ENCODE results near the gene IGLL1. TPM values are rescaled to one million over a fixed set of nuclear protein-coding genes. Genes with fewer than 3 reads are reported as not detected.

The IGLL1 gene
- total and polyA plus RNA-seq, 4 donors: 17.4 TPM; not detected in 3

DNA sequence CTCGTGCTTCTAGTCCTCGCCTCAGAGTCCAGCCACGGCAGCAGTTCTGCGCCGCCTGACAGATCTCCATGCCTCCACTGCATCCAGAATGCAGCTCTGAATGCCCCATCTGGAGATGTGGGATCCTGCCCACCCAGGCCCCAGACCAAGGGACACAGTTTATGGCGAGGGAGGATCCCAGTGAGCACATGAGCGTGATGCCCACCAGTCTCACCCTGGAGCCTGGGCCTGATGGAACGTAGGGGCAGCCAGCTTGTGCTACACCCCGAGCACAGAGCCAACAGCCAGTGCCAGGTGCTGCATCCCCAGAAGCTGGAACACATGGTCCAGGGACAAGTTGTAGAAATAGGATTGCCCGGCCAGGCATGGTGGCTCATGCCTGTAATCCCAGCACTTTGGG is 10.4 kb downstream of the IGLL1 start:
- Histone ChIP-seq H3K4me3 (ENCODE audit: low read depth in 1 of 3, low read length in 3 of 3) (no peak overlapping the region), H3K9ac (ENCODE audit: low read depth in 1 of 2, low read length in 2 of 2) (no peak overlapping the region), H3K27ac (ENCODE audit: low read depth in 1 of 2, low read length in 2 of 2) (no peak overlapping the region), H3K4me1 (ENCODE audit: control insufficient read depth in 4 of 4, insufficient read depth in 4 of 4, low read length in 3 of 4) (peaks cover 2 to 9% (median 6%) of the 10 kb centered on the region in 4 donors), H3K27me3 (ENCODE audit: control insufficient read depth in 4 of 4, insufficient read depth in 4 of 4, low read length in 3 of 4) (no peaks in the 10 kb centered on the region), H3K36me3 (ENCODE audit: control insufficient read depth in 4 of 4, insufficient read depth in 3 of 4, low read depth in 1 of 4, low read length in 3 of 4) (no peaks in the 10 kb centered on the region), H3K9me3 (ENCODE audit: control insufficient read depth in 4 of 4, low read length in 3 of 4) (no peaks in the 10 kb centered on the region)
- WGBS: 95% methylated on average over 10 of the region's 10 CpGs
- TF ChIP-seq RAD21 (IDR thresholded peaks at IDR 0.05) (no peak), EGR1 (IDR thresholded peaks at IDR 0.05; ENCODE audit: low read depth in 2 of 2) (no peak), ZBTB33 (IDR thresholded peaks at IDR 0.05) (no peak), SP1 (IDR thresholded peaks at IDR 0.05) (no peak), FOXA1 (IDR thresholded peaks at IDR 0.05) (no peak), NR2F2 (IDR thresholded peaks at IDR 0.05) (no peak), ATF3 (IDR thresholded peaks at IDR 0.05) (no peak), HNF4A (conservative IDR thresholded peaks at IDR 0.05) (no peak), JUND (IDR thresholded peaks at IDR 0.05) (no peak), RXRA (IDR thresholded peaks at IDR 0.05) (no peak), FOXA2 (IDR thresholded peaks at IDR 0.05) (no peak), HNF4G (IDR thresholded peaks at IDR 0.05) (no peak), YY1 (IDR thresholded peaks at IDR 0.05) (no peak), GABPA (IDR thresholded peaks at IDR 0.05 in 1 of 2, conservative IDR thresholded peaks at IDR 0.05 in 1 of 2) (no peak), TAF1 (conservative IDR thresholded peaks at IDR 0.05) (no peak)
- TF ChIP-seq, protein P1, sequence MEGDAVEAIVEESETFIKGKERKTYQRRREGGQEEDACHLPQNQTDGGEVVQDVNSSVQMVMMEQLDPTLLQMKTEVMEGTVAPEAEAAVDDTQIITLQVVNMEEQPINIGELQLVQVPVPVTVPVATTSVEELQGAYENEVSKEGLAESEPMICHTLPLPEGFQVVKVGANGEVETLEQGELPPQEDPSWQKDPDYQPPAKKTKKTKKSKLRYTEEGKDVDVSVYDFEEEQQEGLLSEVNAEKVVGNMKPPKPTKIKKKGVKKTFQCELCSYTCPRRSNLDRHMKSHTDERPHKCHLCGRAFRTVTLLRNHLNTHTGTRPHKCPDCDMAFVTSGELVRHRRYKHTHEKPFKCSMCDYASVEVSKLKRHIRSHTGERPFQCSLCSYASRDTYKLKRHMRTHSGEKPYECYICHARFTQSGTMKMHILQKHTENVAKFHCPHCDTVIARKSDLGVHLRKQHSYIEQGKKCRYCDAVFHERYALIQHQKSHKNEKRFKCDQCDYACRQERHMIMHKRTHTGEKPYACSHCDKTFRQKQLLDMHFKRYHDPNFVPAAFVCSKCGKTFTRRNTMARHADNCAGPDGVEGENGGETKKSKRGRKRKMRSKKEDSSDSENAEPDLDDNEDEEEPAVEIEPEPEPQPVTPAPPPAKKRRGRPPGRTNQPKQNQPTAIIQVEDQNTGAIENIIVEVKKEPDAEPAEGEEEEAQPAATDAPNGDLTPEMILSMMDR (IDR thresholded peaks at IDR 0.05; ENCODE audit: low read depth, low read length, missing input control): no peak
- TF ChIP-seq, protein P2, sequence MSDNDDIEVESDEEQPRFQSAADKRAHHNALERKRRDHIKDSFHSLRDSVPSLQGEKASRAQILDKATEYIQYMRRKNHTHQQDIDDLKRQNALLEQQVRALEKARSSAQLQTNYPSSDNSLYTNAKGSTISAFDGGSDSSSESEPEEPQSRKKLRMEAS (IDR thresholded peaks at IDR 0.05): no peak
- no peak for DNase-seq (ENCODE audit: low spot score)

GRCh38 chr22:23569291-23569690 is 10.8 kb downstream of the IGLL1 start:
- H3K9ac ChIP-seq (ENCODE audit: low read depth in 1 of 2, low read length in 2 of 2): no peak overlapping the region
- no peak overlapping the region for H3K27ac ChIP-seq (ENCODE audit: low read depth in 1 of 2, low read length in 2 of 2)
- TF ChIP-seq JUND (IDR thresholded peaks at IDR 0.05) (no peak), ZBTB33 (IDR thresholded peaks at IDR 0.05) (no peak), ATF3 (IDR thresholded peaks at IDR 0.05) (no peak), GABPA (IDR thresholded peaks at IDR 0.05 in 1 of 2, conservative IDR thresholded peaks at IDR 0.05 in 1 of 2) (no peak), HNF4G (IDR thresholded peaks at IDR 0.05) (no peak), RXRA (IDR thresholded peaks at IDR 0.05) (no peak), NR2F2 (IDR thresholded peaks at IDR 0.05) (no peak), HNF4A (conservative IDR thresholded peaks at IDR 0.05) (no peak), SP1 (IDR thresholded peaks at IDR 0.05) (no peak), FOXA2 (IDR thresholded peaks at IDR 0.05) (no peak)
- TF ChIP-seq, protein P1 (IDR thresholded peaks at IDR 0.05; ENCODE audit: low read depth, low read length, missing input control): no peak
- TF ChIP-seq, protein P2 (IDR thresholded peaks at IDR 0.05): no peak
- TF ChIP-seq, protein P3, sequence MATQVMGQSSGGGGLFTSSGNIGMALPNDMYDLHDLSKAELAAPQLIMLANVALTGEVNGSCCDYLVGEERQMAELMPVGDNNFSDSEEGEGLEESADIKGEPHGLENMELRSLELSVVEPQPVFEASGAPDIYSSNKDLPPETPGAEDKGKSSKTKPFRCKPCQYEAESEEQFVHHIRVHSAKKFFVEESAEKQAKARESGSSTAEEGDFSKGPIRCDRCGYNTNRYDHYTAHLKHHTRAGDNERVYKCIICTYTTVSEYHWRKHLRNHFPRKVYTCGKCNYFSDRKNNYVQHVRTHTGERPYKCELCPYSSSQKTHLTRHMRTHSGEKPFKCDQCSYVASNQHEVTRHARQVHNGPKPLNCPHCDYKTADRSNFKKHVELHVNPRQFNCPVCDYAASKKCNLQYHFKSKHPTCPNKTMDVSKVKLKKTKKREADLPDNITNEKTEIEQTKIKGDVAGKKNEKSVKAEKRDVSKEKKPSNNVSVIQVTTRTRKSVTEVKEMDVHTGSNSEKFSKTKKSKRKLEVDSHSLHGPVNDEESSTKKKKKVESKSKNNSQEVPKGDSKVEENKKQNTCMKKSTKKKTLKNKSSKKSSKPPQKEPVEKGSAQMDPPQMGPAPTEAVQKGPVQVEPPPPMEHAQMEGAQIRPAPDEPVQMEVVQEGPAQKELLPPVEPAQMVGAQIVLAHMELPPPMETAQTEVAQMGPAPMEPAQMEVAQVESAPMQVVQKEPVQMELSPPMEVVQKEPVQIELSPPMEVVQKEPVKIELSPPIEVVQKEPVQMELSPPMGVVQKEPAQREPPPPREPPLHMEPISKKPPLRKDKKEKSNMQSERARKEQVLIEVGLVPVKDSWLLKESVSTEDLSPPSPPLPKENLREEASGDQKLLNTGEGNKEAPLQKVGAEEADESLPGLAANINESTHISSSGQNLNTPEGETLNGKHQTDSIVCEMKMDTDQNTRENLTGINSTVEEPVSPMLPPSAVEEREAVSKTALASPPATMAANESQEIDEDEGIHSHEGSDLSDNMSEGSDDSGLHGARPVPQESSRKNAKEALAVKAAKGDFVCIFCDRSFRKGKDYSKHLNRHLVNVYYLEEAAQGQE (IDR thresholded peaks at IDR 0.05): no peak
- peaks cover 2 to 9% (median 6%) of the 10 kb centered on the region in 4 donors for H3K4me1 ChIP-seq (ENCODE audit: control insufficient read depth in 4 of 4, insufficient read depth in 4 of 4, low read length in 3 of 4)
- no peak for DNase-seq (ENCODE audit: low spot score)
- H3K4me3 ChIP-seq (ENCODE audit: low read depth in 1 of 3, low read length in 3 of 3): no peak overlapping the region
- H3K27me3 ChIP-seq (ENCODE audit: control insufficient read depth in 4 of 4, insufficient read depth in 4 of 4, low read length in 3 of 4): no peaks in the 10 kb centered on the region
- 77% methylated on average over 8 of the region's 8 CpGs for WGBS
- H3K9me3 ChIP-seq (ENCODE audit: control insufficient read depth in 4 of 4, low read length in 3 of 4): no peaks in the 10 kb centered on the region
- H3K36me3 ChIP-seq (ENCODE audit: control insufficient read depth in 4 of 4, insufficient read depth in 3 of 4, low read depth in 1 of 4, low read length in 3 of 4): no peaks in the 10 kb centered on the region

Measured in liver (tissue), 9 donors.